Measurements from ENCODE around the gene DYNC2H1.

DYNC2H1 gene

GRCh38 chr11:103215812-103216211 lies 106.6 kb downstream of the DYNC2H1 start:
- TF ChIP-seq, protein P1, sequence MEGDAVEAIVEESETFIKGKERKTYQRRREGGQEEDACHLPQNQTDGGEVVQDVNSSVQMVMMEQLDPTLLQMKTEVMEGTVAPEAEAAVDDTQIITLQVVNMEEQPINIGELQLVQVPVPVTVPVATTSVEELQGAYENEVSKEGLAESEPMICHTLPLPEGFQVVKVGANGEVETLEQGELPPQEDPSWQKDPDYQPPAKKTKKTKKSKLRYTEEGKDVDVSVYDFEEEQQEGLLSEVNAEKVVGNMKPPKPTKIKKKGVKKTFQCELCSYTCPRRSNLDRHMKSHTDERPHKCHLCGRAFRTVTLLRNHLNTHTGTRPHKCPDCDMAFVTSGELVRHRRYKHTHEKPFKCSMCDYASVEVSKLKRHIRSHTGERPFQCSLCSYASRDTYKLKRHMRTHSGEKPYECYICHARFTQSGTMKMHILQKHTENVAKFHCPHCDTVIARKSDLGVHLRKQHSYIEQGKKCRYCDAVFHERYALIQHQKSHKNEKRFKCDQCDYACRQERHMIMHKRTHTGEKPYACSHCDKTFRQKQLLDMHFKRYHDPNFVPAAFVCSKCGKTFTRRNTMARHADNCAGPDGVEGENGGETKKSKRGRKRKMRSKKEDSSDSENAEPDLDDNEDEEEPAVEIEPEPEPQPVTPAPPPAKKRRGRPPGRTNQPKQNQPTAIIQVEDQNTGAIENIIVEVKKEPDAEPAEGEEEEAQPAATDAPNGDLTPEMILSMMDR (conservative IDR thresholded peaks at IDR 0.05; ENCODE audit: control insufficient read depth, insufficient read depth, low read depth, low read length), result no peak
- H3K4me3 ChIP-seq (ENCODE audit: control insufficient read depth, low read depth, low read length), result no peak overlapping the region
- DNase-seq (ENCODE audit: low read depth), result peak; percentile 11

GRCh38 chr11:103220133-103220532 lies 110.9 kb downstream of the DYNC2H1 start:
- TF ChIP-seq, protein P1 (conservative IDR thresholded peaks at IDR 0.05; ENCODE audit: control insufficient read depth, insufficient read depth, low read depth, low read length), result no peak
- no peak overlapping the region for H3K4me3 ChIP-seq (ENCODE audit: control insufficient read depth, low read depth, low read length)
- no peak for DNase-seq (ENCODE audit: low read depth)

GRCh38 chr11:103222806-103223205 lies 113.6 kb downstream of the DYNC2H1 start:
- no peak overlapping the region for H3K4me3 ChIP-seq (ENCODE audit: control insufficient read depth, low read depth, low read length)
- DNase-seq (ENCODE audit: low read depth), result peak; percentile 34
- TF ChIP-seq, protein P1 (conservative IDR thresholded peaks at IDR 0.05; ENCODE audit: control insufficient read depth, insufficient read depth, low read depth, low read length), result no peak

DNA sequence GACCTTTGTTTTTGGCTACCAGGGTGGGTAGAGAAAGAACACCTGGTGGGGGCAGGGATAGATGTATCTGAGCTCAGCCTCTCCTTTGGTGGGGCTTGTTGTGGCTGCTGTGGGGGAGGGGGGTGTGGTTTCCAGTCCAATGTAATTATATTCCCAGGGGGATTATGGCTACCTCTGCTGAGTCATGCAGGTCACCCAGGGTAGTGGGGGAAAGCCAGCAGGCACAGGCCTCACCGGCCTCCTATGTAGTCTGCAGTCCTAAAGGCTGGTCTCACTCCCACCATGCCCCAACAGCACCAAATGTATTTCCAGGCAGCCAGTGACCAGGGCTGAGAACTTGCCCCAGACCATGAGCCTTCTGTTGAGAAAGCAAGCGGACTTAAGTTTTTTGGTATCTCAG lies 119.6 kb downstream of the DYNC2H1 start:
- TF ChIP-seq, protein P1 (conservative IDR thresholded peaks at IDR 0.05; ENCODE audit: control insufficient read depth, insufficient read depth, low read depth, low read length), result no peak
- no peak overlapping the region for H3K4me3 ChIP-seq (ENCODE audit: control insufficient read depth, low read depth, low read length)
- DNase-seq (ENCODE audit: low read depth), result peak; percentile 35

- peak; percentile 74 for DNase-seq (ENCODE audit: low read depth)
- H3K4me3 ChIP-seq (ENCODE audit: control insufficient read depth, low read depth, low read length), result no peak overlapping the region
- TF ChIP-seq, protein P1 (conservative IDR thresholded peaks at IDR 0.05; ENCODE audit: control insufficient read depth, insufficient read depth, low read depth, low read length), result no peak
Measured at GRCh38 chr11:103234974-103235373, 125.7 kb downstream of the DYNC2H1 start.

GRCh38 chr11:103241574-103241973 lies 132.3 kb downstream of the DYNC2H1 start:
- H3K4me3 ChIP-seq (ENCODE audit: control insufficient read depth, low read depth, low read length), result no peak overlapping the region
- TF ChIP-seq, protein P1 (conservative IDR thresholded peaks at IDR 0.05; ENCODE audit: control insufficient read depth, insufficient read depth, low read depth, low read length), result no peak
- no peak for DNase-seq (ENCODE audit: low read depth)

GRCh38 chr11:103254123-103254522 lies 144.9 kb downstream of the DYNC2H1 start:
- DNase-seq (ENCODE audit: low read depth), result no peak
- H3K4me3 ChIP-seq (ENCODE audit: control insufficient read depth, low read depth, low read length), result no peak overlapping the region
- TF ChIP-seq, protein P1 (conservative IDR thresholded peaks at IDR 0.05; ENCODE audit: control insufficient read depth, insufficient read depth, low read depth, low read length), result no peak
